Central memory CD8-positive, alpha-beta T cell (primary cell): ENCODE measurements around the gene SPDYE6.
"Not testable (repeated sequence)": the region's sequence is repeated elsewhere in the genome, so short reads cannot be mapped to it uniquely, and the experiment has no call there.

Experiments
- ATAC-seq: fragments of 150-1000 bp; cut with Tn5 transposase; replicated peaks from 2 replicates; pipeline ENCODE4 v1.10.0; 2022; ENCODE audit warnings: mild to moderate bottlenecking, moderate FRiP score, moderate number of reproducible peaks; ENCODE audit not compliant: poor library complexity, severe bottlenecking; ENCODE audit errors: extremely low read depth
- DNase-seq, 2 donors: peaks; one replicate each; pipeline ENCODE4 v3.0.0; 2021; ENCODE audit warnings: low spot score in 2 of 2
- H3K27ac Mint-ChIP-seq: one replicate; pipeline ENCODE4 v1.8.0; 2022; ENCODE audit warnings: low read depth, mild to moderate bottlenecking, moderate library complexity, mixed read lengths
- H3K27me3 Mint-ChIP-seq: one replicate; pipeline ENCODE4 v1.8.0; 2022; ENCODE audit warnings: mixed read lengths
- H3K36me3 Mint-ChIP-seq: one replicate; pipeline ENCODE4 v1.8.0; 2022; ENCODE audit warnings: mild to moderate bottlenecking, moderate library complexity, mixed read lengths; ENCODE audit not compliant: insufficient read depth
- H3K4me1 Mint-ChIP-seq: one replicate; pipeline ENCODE4 v1.8.0; 2022; ENCODE audit warnings: mixed read lengths
- H3K4me3 Mint-ChIP-seq: one replicate; pipeline ENCODE4 v1.8.0; 2022; ENCODE audit warnings: mild to moderate bottlenecking, moderate library complexity, mixed read lengths
- H3K9me3 Mint-ChIP-seq: one replicate; pipeline ENCODE4 v1.8.0; 2022; ENCODE audit warnings: mixed read lengths

SPDYE6 gene, protein sequence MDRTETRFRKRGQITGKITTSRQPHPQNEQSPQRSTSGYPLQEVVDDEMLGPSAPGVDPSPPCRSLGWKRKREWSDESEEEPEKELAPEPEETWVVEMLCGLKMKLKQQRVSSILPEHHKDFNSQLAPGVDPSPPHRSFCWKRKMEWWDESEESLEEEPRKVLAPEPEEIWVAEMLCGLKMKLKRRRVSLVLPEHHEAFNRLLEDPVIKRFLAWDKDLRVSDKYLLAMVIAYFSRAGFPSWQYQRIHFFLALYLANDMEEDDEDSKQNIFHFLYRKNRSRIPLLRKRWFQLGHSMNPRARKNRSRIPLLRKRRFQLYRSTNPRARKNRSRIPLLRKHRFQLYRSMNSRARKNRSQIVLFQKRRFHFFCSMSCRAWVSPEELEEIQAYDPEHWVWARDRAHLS

DNA sequence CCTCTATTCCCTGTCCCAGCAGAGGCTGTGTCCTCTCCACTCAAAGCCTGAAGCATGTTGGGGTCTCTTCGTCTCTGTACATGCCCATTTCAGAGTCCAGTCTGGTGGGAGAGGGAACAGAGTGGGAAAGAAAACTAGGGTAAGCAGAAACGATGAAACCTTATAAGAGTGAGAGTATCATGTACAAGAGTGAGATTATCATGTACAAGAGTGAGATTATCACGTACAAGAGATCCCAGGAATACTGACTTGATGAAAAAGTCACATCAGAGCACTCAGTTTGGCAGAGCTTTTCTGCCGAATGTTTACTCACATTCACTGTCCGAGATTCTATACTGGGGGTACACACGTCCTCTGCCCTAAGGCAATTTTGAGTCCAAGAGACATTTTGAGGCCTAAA is at the start of gene SPDYE6:
Gene SPDYE6, minus strand, starts transcription at position 101 of the 400 bp plus-strand sequence. CDS start 421 bp downstream, outside the sequence.
- H3K36me3 Mint-ChIP-seq, ATAC-seq, DNase-seq, H3K4me1 Mint-ChIP-seq, H3K4me3 Mint-ChIP-seq, H3K27ac Mint-ChIP-seq, H3K9me3 Mint-ChIP-seq, H3K27me3 Mint-ChIP-seq: not testable (repeated sequence)

DNA sequence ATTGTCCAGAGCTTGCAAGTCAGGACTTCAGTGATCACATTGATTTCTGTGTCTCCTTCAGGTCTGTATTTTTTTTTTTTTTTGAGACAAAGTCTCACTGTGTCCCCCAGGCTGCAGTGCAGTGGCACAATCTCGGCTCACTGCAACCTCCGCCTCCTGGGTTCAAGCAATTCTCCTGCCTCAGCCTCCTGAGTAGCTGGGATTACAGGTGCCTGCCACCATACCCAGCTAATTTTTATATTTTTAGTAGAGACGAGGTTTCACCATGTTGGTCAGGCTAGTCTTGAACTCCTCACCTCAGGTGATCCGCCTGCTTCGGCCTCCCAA is 48.6 kb upstream of the SPDYE6 start:
- not testable (repeated sequence) for H3K27ac Mint-ChIP-seq, H3K4me1 Mint-ChIP-seq, H3K4me3 Mint-ChIP-seq, DNase-seq, H3K9me3 Mint-ChIP-seq, H3K27me3 Mint-ChIP-seq, ATAC-seq
- peaks cover 72% of the 10 kb centered on the region for H3K36me3 Mint-ChIP-seq

DNA sequence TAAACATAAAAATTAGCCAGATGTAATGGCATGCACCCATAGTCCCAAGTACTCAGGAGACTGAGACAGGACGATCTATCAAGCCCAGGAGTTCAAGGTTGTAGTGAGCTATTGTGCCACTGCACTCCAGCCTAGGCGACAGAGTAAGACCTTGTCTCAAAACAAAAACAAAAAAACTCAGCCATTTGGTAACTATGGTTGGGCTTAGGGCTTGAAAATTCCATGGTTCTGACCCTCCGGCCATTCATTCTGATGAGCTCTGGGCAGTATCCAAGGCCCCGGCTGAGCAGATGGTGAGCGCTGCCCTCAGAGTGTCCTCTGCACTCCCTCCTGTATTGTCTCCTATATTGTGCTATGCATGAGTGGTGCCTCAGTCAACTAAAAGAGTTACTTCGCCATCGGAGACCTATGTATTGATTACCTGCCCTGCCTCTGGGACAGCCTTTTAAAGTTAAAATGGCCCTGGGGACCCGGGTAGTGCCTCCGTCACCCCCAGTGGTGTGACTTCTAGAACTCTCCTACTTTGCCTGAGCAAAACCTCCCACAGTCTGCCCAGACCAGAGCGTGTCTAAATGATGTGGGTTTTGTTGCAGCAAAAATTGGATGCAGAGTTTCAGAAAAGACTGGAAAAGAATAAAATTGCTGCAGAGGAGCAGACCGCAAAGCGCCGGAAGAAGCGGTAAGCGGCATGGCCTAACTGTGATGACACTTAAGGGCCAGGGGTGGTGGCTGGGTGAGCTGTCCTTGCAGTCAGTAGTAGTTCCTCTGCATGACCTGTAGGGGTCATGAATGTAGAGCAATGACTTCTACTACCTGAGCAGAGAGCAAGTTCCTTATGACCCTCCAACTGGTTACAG is 48.0 kb upstream of the SPDYE6 start:
- H3K27ac Mint-ChIP-seq, result peak overlapping the region; percentile 53
- no peaks in the 10 kb centered on the region for H3K9me3 Mint-ChIP-seq
- DNase-seq (peak; percentile 26 to 44), ATAC-seq (peak; percentile 98)
- H3K27me3 Mint-ChIP-seq, result no peaks in the 10 kb centered on the region
- peaks cover 72% of the 10 kb centered on the region for H3K36me3 Mint-ChIP-seq
- no peak overlapping the region for H3K4me3 Mint-ChIP-seq
- H3K4me1 Mint-ChIP-seq, result no peaks in the 10 kb centered on the region

DNA sequence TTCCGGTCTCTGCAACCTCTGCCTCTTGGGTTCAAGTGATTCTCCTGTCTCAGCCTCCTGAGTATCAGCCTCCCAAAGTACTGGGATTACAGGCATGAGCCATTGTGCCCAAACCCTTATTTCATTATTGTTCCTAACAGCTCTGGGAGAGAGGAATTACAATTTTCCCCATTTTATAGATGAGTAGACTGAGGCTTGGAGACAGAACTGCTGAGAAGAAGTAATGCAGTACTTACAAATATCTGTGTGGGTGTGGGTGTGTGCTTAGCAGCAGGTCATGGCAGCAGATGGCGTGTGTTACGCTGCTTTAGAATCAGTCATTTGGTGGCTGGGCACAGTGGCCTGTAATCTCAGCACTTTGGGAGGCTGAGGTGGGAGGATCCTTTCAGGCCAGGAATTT is 47.3 kb upstream of the SPDYE6 start:
- no peak for DNase-seq
- Mint-ChIP-seq H3K36me3 (peaks cover 74% of the 10 kb centered on the region), H3K27ac (peak overlapping the region; percentile 53)

DNA sequence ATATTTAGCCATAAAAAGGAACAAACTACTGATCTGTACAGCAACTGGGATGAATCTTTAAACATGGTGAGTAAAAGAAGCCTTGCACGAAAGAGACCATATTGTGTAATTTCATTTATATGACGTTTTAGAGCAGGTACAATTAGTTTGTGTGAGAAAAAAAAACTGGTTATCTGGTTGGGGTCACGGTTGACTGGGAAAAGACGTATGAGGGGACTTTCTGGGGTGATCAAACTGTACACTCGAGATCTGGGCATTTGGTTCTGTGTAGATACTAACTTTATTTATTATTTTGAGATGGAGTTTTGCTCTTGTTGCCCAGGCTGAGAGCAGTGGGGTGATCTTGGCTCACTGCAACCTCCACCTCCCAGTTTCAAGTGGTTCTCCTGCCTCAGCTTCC is 44.1 kb upstream of the SPDYE6 start:
- DNase-seq (no peak), ATAC-seq (no peak)
- Mint-ChIP-seq H3K36me3 (peaks cover 67% of the 10 kb centered on the region), H3K4me1 (peaks cover 14% of the 10 kb centered on the region), H3K4me3 (no peak overlapping the region), H3K9me3 (no peaks in the 10 kb centered on the region), H3K27ac (peak overlapping the region; percentile 53), H3K27me3 (no peaks in the 10 kb centered on the region)

More for the DNA sequence above, 47.3 kb upstream of the SPDYE6 start:
- H3K9me3 Mint-ChIP-seq, result no peaks in the 10 kb centered on the region
- H3K27me3 Mint-ChIP-seq, result no peaks in the 10 kb centered on the region
- H3K4me1 Mint-ChIP-seq, result no peaks in the 10 kb centered on the region
- no peak overlapping the region for H3K4me3 Mint-ChIP-seq
- ATAC-seq, result no peak

DNA sequence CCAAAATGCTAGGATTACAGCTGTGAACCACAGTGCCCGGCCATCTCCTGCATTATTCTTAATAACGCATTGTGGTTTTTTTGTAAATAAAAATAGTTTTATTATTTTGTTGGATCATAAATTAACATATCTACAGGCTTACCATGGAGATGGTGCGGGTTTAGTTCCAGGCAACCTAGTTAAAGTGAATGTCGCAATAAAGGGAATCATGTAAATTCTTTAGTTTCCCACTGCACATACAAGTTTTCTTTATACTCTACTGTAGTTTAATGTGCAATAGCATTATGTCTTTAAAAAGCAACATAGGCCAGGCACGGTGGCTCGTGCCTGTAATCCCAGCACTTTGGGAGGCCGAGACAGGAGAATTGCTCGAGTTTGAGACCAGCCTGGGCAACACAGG is 42.3 kb upstream of the SPDYE6 start:
- ATAC-seq (no peak), DNase-seq (no peak)
- Mint-ChIP-seq H3K27me3 (no peaks in the 10 kb centered on the region), H3K4me1 (peaks cover 14% of the 10 kb centered on the region), H3K27ac (no peak overlapping the region), H3K4me3 (no peak overlapping the region), H3K36me3 (peaks cover 57% of the 10 kb centered on the region), H3K9me3 (no peaks in the 10 kb centered on the region)

DNA sequence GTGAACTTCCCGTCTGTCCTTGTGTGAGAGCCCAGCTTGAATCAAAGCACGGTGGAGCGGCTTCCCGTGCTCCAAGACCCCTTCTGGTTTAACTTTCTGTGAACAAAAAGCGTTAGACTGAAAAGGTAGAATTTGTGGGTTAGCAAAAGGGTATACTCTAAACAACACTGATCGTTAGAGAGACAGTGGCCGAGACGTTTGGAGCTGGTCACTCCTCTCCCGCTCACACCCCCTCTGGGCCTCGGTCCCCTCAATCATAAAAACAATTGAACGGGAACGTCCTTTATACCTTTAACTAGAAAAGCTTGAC is 40.4 kb upstream of the SPDYE6 start:
- peak overlapping the region; percentile 90 for H3K27ac Mint-ChIP-seq
- H3K4me3 Mint-ChIP-seq, result peak overlapping the region; percentile 90
- H3K36me3 Mint-ChIP-seq, result peaks cover 45% of the 10 kb centered on the region
- H3K4me1 Mint-ChIP-seq, result peaks cover 14% of the 10 kb centered on the region
- no peak for ATAC-seq
- no peak for DNase-seq
- H3K27me3 Mint-ChIP-seq, result no peaks in the 10 kb centered on the region
- no peaks in the 10 kb centered on the region for H3K9me3 Mint-ChIP-seq

DNA sequence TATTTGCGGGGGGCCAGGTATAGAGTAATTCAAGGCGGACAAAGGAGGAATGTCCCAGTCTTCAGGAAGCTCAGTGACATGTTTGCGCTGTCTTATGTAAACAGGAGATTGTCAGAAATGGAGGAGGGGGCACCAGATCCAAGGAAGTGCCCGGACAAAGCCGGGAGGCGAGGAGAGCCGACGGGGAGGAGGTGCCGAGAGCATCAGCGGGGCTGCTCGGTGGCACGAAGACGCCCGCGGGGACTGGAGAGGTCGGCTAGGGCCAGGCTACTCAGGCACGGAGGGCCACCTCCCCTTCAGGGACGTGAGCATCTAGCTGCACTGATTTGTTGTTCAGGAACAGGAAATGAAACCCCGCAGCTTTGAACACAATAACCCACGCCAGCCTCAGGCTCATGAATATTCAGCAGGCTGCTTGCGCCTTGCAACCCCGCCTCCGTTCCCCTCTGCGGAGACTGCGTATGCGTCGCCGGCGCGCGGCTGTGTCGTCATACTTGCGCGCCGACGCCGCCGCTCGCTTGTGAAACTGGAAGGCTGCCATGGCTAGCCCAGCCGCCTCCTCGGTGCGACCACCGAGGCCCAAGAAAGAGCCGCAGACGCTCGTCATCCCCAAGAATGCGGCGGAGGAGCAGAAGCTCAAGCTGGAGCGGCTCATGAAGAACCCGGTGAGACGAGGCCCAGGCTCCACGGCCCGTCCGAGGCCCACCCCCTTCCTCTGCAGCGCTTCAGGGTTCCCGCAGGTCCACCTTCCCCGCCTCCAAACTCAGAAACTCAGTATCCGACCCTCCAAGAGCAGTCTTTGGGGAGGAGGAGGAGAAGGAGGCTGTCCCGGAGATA is 39.8 kb upstream of the SPDYE6 start, which contains the start of gene PRKRIP1:
Gene PRKRIP1, plus strand, starts transcription at position 491 of the 837 bp plus-strand sequence. Its CDS starts 49 bp downstream, at position 540.
- H3K4me3 Mint-ChIP-seq, result peak within 1 kb of the TSS; percentile 90
- no peaks in the 10 kb centered on the region for H3K27me3 Mint-ChIP-seq
- ATAC-seq, result peak; percentile 99
- DNase-seq, result peak; percentile 65 to 79
- peak within 1 kb of the TSS; percentile 90 for H3K27ac Mint-ChIP-seq
- H3K9me3 Mint-ChIP-seq, result no peaks in the 10 kb centered on the region
- H3K36me3 Mint-ChIP-seq, result peaks cover 41% of the 10 kb centered on the region
- peaks cover 14% of the 10 kb centered on the region for H3K4me1 Mint-ChIP-seq

DNA sequence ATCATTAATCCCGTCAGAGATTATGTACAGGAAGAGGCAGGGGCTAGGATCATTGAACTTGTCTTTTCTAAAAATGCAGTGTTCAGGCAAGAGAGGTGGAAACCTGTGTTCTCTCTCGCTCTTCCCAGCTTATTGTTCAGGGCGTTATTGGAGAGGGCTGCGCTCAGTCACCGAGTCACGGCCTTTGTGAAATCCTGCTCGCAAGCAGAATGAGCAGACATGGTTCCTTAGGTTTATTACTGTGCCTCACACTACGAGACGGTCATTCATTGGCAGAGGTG is 39.3 kb upstream of the SPDYE6 start:
- Mint-ChIP-seq H3K27me3 (no peaks in the 10 kb centered on the region), H3K36me3 (peaks cover 35% of the 10 kb centered on the region), H3K9me3 (no peaks in the 10 kb centered on the region), H3K4me3 (peak overlapping the region; percentile 90), H3K27ac (peak overlapping the region; percentile 90), H3K4me1 (peaks cover 14% of the 10 kb centered on the region)
- no peak for DNase-seq
- ATAC-seq, result no peak

DNA sequence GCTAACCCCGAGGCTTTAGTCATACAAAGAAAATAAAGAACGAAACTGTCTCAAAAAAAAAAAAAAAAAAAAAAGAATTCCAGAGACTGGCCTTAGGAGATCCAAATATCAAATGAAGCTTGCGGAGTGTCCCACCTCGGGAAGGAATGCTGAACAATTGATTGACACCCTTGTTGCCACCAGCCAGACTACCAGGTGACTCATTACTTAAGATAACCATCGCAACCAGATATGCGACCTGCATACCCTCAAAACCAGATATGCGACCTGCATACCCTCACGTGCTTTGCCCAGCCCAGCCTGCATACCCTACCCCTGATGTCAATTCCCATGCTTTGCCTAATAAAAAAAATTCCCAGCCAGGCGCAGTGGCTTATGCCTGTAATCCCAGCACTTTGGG is 37.2 kb upstream of the SPDYE6 start:
- DNase-seq (no peak), ATAC-seq (no peak)
- H3K4me3 Mint-ChIP-seq, result no peak overlapping the region
- peaks cover 26% of the 10 kb centered on the region for H3K36me3 Mint-ChIP-seq
- H3K4me1 Mint-ChIP-seq, result peaks cover 14% of the 10 kb centered on the region
- no peaks in the 10 kb centered on the region for H3K27me3 Mint-ChIP-seq
- no peaks in the 10 kb centered on the region for H3K9me3 Mint-ChIP-seq
- H3K27ac Mint-ChIP-seq, result no peak overlapping the region

DNA sequence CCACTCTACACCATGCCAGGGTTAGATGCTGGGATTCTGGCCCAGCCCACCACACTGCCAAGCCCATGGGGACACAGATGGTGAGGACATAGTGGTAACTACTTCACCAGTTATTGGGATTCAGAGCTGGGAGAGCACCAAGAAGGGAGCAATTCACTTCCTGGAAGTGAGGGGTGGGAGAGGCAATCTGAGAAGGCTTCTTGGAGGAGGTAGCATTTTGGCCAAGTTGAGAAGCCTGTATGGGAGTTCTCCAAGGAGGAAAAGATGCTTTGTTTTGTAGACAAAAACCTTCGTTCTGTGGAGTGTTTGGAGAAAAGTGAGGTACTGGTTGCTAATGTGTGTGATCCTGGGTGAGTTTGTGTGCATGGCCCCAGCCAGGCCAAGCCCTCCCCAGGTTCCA is 36.1 kb upstream of the SPDYE6 start:
- Mint-ChIP-seq H3K27me3 (no peaks in the 10 kb centered on the region), H3K27ac (peak overlapping the region; percentile 18), H3K9me3 (no peaks in the 10 kb centered on the region), H3K36me3 (peaks cover 25% of the 10 kb centered on the region), H3K4me3 (no peak overlapping the region), H3K4me1 (peaks cover 11% of the 10 kb centered on the region)
- ATAC-seq, result no peak
- DNase-seq, result no peak

DNA sequence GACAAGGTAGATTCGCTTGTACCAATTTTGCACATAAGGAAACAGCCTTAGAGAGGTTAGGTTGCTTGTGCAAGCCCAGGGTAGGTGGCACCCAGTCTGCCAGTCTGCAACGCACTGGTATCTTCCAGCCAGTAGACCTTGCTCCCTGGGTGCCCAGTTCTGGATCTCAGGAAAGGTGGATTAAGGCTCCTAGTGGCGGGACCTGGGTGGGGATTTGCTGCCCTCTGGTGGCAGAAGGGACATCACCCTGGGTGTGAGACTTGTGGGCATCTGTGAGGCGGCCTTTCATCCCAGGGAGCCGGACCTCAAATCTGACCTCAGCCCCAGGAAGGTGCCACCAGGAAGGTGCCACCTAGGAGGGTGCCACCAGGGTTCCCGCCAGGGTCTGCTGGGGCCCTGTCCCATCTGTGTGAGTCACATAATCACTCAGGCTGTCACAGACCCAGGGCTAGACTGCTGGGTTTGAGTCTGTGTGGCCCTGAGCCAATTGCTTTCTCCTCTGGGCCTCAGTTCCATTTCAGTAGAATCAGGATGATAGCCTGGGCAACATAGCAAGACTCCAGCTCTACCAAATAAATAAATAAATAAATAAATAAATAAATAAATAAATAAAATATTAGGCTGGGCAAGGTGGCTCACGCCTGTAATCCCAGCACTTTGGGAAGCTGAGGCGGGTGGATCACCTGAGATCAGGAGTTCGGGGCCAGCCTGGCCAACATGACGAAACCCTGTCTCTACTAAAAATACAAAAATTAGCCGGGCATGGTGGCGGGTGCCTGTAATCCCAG is 34.6 kb upstream of the SPDYE6 start:
- peaks cover 16% of the 10 kb centered on the region for H3K36me3 Mint-ChIP-seq
- peak; percentile 44 to 57 for DNase-seq
- peak; percentile 71 for ATAC-seq
- H3K9me3 Mint-ChIP-seq, result no peaks in the 10 kb centered on the region
- H3K4me1 Mint-ChIP-seq, result peaks cover 5% of the 10 kb centered on the region
- no peak overlapping the region for H3K4me3 Mint-ChIP-seq
- H3K27ac Mint-ChIP-seq, result no peak overlapping the region
- H3K27me3 Mint-ChIP-seq, result no peaks in the 10 kb centered on the region
